Measurements from ENCODE around the gene KIAA0930.
"Not testable (repeated sequence)": the region's sequence is repeated elsewhere in the genome, so short reads cannot be mapped to it uniquely, and the experiment has no call there.

Gene KIAA0930

DNA sequence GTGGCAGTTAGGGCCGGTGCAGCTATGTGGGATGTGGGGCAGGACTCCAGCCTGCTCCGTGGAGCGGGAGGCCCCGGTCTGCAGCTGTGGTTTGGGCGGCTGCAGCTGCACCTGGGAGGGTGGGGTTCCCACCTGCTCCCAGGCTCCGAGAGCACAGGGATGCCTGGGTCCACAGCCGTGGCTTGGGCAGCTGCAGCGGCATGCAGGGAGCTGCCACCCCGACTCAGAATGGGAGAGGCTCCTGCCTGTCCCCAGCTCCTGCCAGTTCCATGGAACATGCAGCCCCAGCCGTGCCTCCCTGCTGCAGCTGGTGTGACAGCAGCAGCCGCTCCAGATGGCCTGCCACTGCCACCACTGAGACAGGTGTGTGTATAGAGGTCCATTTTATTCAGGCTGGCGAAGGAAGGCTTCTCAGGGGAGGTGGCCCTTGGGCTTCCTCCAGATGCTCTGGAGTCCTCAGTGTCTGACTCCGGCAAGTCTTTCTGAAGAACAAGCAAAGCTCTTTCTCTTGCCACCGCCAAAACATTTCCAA, 22.3 kb upstream of the KIAA0930 start:
- DNase-seq (ENCODE audit: low spot score): no peak

DNA sequence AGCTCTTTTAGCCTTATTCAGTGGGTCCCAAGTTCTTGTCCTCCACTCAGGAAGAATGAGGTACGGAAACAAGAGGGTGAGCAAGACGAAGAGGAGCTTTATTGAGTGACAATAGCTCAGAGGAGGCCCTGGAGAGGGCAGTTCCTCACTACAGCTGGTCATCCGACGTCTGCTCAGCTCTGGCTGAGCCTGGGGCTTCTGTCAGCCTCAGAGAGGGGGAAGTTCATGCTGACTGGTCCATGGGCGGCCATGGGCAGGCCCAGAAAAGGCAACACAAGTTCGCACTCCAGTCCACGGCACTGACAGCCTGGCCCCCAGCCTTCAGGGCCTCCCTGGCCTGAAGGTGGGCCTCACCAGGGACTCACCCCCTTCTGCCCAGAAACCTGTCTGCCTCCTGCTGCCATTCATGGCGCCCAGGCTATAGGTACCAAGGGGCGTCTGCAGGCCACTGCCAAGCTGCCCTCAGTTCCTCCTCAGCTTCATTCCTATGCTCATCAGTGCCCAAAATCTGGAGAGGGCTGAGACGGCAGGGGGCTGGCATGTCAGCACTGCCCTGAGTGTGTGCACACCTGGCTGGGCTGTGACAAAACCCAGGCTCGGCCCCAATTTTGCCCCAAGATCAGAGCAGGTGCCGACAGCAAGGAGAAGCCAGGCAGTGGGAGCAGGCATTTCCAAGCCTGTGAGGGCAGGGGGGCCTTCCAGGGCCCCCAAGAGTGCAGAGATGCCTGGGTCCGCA, 21.7 kb upstream of the KIAA0930 start:
- DNase-seq (ENCODE audit: low spot score): no peak

DNA sequence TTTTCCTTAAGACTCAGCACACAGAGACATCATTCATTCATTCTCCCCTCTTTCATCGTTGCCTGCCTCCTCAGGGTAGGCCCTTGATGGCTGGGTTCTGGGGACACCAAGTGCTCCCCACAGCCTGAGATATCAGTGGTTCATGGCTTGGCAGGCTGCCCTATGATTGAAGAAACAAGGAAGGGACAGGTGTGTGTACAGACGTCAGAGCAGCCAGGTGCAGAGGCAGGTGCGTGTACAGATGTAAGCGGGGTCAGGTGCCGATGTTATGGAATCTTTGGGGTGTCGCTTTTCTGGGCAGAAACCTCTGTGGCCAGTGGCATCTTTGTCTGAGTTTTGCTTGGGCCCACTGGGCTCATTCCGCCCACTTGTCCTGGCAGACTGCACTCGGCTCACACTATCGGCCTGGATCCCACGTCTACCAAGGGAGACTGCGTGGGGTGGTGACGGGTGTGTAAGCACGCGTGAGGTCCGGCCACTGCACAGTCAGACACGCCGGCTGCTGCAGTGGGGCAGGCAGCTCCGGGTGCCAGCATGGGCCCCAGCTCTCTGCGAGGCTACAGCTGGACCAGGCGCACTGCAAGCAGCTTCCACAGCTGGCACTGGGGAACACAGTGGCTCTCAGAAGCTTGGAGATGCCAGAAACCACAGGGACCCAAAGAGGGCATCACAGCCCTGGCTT, 20.9 kb upstream of the KIAA0930 start:
- no peak for DNase-seq (ENCODE audit: low spot score)

DNA sequence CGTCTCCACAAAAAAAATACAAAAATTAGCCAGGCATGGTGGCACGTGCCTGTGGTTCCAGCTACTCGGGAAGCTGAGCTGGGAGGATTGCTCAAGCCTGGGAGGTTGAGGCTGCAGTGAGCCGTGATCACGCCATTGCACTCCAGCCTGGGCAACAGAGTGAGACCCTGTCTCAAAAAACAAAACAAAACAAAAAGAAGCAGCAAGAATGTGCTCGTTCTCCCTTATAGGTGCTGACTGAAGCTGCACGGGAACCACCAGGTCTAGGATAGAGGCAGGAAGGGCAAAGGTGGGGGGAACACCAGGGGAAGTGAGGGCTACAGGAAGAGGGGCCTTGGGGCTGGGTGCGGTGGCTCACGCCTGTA, 19.7 kb upstream of the KIAA0930 start:
- not testable (repeated sequence) for DNase-seq (ENCODE audit: low spot score)

DNA sequence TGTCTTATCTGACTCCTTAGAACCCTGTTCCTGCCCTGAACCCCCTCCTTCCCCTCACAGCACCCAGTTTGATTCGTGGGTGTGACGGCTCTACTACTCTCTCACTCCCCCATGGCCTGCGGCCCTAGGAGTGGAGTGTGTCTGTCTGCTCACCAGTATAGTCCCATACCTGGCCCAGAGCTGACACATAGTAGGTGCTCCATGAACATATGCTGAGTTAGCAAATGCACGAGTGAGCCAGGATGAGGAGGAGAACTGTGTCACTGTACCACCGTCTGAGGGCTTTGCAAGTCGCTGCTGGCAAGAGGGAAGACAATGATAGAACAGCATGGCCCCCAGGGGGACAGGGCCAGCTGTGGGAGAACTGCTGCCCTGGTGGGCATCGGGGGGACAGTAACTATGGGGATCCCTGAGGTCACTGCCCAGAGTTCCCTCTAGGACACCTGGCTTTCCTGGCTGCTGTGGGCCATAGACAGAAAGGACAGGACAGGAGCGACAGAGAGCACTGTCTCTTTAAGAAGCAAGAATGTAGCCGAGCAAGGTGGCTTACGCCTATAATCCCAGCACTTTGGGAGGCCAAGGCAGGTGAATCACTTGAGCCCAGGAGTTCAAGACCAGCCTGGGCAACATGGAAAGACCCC, 19.2 kb upstream of the KIAA0930 start:
- no peak for DNase-seq (ENCODE audit: low spot score)

DNA sequence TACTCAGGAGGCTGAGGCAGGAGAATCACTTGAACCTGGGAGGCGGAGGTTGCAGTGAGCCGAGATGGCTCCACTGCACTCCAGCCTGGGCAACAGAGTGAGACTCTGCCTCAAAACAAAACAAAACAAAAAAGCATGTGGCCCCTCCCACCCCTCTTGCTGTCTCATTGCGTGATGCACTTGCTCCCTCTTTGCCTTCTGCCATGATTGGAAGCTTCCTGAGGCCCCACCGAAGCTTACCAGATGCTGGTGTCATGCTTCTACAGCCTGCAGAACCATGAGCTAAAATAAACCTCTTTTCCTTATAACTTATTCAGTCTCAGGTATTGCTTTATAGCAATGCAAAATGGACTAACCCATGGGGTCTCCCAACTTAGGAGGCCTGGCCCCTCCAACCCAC, 17.2 kb upstream of the KIAA0930 start:
- not testable (repeated sequence) for DNase-seq (ENCODE audit: low spot score)

DNA sequence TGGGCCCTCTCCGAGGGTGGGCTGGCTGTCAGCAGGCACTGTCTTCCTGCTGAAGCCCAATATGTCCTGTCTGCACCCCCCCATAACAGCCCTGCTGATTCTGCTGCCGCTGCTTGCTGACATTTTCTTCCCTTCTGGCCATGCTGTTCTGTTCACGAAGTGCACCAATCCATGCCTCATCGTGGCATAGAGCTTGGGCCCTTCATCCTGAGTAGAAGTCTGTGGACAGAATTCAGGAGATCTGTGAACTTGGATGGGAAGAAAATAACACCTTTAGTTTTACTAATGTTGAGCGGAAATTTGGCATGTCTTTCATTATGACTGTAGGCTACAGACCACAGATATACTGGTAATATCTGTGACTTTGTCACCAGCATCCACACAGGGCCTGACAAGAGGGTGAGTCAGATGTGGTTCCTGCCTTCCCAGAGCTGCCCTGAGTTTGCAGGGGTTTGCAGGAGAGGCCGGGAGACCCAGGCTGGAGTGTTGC, 14.1 kb upstream of the KIAA0930 start:
- no peak for DNase-seq (ENCODE audit: low spot score)

DNA sequence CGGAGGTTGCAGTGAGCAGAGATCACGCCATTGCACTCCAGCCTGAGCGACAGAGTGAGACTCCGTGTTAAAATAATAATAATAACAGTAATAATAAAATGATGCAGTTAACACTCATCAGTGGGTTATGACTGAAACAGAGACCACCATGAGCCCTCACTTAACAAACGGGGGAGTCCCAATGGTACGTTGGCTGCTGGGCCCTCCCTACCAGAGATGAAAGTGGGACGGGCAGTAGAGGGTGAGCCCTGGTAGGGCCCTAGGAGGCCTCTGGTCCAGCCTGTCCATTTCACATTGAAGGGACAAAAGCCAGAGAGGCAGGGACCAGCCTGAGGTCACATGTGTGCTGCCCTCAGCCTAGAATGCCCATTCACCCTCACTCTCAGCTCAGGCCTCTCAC, 13.7 kb upstream of the KIAA0930 start:
- DNase-seq (ENCODE audit: low spot score): no peak

DNA sequence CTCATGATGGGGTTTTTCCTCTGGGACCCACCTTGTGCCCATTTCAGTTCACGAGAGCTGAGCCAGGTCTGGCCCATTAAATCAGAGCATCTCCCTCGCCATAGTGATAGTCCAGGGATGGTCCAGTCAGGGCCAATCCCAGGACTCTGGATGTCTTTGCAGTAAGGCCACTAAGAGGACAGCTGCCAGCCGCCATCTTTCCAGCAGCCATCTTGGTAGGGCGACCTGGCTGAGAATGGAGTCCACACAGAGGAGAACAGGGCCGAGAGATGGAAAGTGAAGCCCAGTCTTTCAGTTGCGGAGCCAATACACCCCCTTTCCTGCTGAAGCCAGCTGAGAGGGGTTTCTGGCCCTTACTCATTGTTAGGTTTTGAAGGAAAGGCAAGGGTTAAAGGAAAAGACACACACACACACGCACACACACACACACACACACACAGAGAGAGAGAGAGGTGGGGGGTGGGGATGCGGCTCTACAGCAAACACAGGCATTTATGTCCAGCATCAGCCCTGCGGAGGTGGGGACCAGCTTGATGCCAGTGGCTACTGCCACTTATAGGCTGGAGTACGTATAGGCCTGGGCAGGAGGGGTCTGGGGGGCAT, 12.4 kb upstream of the KIAA0930 start:
- no peak for DNase-seq (ENCODE audit: low spot score)

DNA sequence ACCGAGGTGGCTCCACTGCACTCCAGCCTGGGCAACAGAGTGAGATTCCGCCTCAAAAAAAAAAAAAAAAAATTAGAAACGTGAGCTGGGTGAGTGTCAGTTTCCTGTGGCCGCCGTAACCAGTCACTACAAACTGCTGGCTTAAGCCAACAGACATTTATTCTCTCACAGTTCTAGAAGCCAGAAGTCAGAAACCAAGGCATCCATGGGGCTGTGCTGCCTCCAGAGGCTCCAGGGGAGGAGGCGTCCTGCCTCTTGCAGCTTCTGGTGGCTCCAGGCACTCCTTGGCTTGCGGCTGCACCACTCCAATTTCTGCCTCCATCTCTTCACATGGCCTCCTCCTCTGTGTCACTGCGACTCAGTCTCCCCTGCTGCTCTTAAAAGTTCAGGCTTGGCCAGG, 11.1 kb upstream of the KIAA0930 start:
- DNase-seq (ENCODE audit: low spot score): no peak

DNA sequence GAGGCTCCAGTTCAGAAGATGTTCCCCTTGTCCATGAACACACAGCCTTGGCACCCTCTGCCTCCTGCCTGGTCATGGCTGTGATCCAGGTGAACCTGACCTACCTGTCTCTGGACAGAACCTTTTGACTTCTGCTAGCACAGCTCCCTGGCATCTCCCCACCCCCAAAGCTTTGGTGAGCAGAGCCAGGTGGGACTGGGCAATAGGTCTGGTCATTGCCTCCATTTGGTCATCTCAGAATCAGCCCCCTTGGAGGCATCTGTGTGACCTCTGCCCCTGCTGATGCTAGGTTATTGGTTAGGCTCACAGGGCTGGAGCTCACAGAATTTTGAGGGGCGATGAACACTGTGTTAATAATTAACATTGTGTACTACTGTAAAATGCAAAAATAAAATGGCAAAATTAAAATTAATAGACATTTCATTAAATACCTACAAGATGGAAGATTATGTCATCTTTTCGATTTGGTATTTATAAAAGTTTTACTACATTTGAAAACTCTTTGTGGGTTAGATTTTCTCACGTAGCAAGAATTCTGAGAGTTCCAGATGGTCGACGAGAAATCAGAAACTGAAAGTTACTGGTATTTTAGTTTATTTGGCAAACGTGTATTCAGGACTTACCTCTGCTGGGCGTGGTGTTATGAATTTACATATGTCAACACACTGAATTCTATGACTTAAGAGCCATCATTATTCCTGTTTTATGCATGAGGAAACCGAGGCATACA, 8.3 kb upstream of the KIAA0930 start:
- DNase-seq (ENCODE audit: low spot score): no peak

DNA sequence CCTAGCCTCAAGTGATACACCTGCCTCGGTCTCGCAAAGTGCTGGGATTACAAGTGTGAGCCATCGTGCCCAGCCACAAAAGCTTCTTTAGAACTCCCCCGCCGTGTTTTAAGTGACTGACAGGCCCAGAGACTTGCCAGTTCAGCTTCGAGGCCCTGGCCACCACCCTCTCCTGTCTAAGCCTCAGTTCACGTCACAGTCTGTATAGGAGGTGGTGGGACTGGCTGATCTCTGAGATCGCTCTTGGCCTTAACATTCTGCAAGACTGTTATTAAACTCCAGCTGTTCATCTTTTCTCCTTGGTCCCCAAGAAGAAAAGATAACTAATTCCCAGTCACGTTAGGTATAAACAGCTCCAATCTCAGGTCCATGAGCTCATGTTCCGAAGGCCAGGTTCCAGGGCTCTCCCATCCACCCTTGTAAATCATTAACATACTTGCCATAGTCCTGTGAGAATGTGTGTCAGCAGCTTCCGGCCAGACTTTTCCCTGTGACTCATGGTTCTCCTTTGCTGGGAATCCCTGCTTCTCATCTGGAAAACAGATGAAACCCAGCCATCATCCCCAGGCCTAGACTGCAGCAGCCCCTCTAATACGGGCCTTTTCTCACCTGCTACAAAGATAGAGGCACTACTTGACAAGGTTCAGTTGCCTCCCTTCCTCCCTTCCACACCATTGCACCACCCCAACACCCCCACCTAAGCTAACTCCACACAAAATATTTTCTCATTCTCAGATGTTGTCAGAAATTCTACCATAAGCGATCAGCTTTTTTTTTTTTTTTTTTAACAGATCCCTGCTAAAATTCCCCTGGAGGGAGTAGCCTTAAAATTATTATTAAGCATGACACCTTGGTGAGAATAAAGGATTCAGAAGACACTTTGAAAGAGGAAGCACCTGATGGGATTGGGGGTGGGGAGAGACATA, 5.6 kb upstream of the KIAA0930 start:
- DNase-seq (ENCODE audit: low spot score): no peak

DNA sequence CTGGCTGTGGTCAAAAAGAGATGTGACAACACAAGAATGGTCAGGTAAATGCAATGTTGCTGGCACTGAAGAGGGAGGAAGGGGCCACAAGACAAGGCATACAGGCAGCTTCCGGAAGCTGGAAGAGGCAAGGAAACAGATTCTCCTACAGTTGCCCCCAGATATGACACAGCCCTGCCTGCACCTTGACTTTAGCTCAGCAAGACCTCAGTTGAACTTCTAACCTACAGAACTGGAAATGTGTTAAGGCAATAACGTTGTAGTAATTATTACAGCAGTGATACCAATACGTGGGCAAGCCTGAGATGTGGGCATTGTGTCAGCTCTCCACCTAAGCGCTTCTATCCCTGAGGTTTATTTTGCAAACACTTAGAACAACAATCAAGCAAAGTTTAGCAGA, 4.2 kb upstream of the KIAA0930 start:
- no peak for DNase-seq (ENCODE audit: low spot score)

DNA sequence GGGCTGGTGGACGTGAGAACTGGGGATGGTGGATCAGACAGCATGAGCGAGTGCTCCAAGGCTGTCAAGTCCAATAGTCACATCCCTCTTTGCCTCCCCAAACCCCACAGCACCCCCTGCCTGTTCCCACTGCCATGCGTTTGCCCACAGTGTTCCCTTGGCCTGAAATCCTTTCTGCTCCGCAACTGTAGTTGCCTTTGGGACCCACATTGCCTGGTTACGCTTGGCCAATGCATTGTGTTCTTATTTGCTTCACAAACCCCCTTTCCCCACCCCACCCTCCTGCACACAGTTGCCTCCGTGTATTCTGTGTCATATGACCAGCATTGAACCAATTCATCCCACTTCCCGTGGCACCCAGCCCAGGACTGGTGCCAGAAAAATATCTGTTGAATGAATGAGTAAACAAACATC, 2.1 kb upstream of the KIAA0930 start:
- DNase-seq (ENCODE audit: low spot score): no peak

DNA sequence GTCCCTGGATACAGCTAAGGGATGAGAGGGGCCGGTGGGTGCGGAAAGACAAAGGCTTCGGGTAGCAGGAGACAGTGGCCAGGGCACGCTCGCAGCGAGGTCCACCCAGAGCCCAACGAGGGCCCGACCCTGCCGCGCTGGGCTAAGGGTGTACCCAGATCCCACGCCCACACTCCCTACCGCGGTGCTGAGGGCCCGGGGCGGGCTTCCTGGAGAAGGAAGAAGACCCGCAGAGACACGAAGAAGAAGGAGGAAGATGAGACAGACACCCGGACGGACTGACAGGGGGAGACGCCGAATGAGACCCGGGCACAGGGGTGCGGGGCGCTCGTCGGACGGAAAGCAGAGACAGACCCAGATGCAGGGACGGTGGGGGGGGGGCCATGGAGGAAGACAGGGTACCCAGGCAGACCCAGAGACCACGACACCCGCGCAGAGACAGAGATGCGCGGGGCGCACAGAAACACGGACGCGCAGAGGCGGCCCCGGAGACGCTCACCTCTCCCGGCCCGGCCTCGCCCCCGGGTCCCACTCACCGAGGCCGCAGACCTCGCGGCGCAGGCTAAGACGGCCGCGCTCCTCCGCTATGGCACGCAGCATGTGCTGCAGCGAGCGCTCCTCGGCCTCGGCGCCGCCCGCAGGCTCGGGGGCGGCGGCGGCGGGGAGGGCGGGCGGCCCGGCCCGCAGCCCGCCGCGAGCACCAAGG, 437 bp downstream of the KIAA0930 start:
- peak; percentile 14 for DNase-seq (ENCODE audit: low spot score)

DNA sequence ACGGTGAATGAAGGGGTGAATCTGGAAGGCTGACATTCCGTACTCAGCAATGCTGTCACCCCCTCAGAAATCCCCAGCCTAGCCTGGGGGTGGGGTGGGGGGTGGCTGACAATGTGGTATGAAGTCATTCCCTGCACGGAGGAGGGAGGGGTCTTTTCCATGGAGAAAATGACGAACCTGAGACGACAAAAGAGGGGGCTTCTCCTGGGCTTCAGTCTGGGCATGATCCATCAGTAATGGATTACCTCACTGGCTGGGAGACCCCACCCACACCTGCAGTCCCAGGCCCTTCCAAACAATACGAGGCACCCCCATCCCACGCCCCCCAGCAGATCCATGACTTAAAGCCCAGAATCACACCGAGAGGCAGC, 1.0 kb downstream of the KIAA0930 start:
- DNase-seq (ENCODE audit: low spot score): no peak

DNA sequence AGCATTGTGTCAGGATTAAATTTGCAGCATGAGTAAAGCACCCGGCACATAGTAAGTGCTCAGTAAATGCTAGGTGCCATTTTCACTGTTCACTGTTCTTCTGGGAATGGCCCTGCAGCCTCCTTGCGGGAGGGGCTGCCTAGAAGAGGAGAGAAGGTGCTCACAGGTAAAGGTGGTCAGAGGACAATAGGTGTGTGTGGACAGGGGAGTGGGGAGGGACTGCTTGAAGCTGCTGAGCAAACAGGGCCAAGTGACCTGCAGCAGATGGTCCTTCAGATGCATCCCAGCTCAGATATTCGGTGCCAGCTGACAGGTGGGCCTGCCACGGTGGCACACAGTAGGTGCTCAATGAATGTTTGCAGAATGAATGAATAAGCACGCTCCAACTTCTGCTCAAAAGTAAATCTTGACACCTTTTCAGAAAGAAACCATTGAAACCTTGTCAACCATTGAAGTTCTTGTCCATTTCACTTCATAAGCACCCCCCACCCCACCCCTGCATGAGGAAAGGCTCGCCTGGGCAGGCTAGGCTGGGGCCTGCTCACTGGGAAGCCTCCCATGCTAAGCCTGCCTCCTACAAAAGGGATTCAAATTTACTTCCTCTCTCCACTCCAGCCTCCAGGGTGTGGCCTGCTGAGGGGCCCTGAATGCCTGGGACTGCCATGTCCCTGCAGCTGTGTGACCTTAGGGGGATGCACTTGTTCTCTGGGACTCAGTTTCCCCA, 1.6 kb downstream of the KIAA0930 start:
- DNase-seq (ENCODE audit: low spot score): no peak

DNA sequence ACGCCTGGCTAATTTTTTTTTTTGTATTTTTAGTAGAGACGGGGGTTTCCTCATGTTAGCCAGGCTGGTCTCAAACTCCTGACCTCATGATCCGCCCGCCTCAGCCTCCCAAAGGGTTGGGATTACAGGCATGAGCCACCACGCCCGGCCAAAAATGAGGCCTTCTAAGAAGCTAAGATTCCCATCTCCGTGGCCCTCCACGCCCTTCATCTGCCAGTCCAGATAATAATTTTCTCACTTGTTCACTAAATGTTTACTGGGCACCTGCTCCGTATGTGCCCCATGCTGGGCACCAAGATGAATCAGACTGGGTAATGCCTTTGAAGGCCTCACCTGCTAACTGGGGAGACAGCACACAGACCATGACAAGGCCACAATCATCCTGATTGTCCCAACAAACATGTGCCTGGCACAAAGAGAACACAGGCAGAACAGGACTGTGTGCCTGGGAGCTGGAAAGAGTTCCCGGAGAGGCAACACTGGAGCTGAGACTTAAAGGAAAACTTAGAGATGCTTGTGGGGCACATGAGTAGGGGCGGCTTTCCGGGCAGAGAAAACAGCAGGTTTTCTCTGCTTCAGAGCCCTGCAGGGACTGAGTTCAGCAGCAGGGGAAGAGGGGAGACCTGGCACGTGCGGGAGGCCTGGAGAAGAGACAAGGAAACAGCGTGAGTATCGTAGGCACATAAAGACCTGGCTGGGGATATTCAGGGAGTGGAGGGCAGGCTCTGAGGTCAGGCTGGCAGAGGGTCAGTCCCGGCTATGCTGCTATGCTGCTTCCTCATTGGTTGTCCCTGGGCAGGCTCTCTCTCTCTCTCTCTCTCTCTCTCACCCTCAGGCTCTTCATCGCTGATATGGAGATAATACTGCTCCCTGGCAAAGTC, 2.4 kb downstream of the KIAA0930 start:
- DNase-seq (ENCODE audit: low spot score): no peak
